Ishikawa (cell line): ENCODE data around the gene RRAS2.

Experiments used
- EP300 ChIP-seq: IDR thresholded peaks from 2 replicates; pipeline ENCODE4 v1.6.1; 2012; ENCODE audit warnings: borderline replicate concordance
- FOXM1 ChIP-seq: IDR thresholded peaks from 2 replicates; pipeline ENCODE4 v1.6.1; 2012; ENCODE audit warnings: low read depth, borderline replicate concordance
- NFIC ChIP-seq: IDR thresholded peaks from 2 replicates; pipeline ENCODE4 v1.6.1; 2012
- RAD21 ChIP-seq: IDR thresholded peaks from 2 replicates; pipeline ENCODE4 v1.6.1; 2012; ENCODE audit warnings: low read depth
- TAF1 ChIP-seq: IDR thresholded peaks from 2 replicates; pipeline ENCODE4 v1.6.1; 2012; ENCODE audit warnings: low read depth, mild to moderate bottlenecking
- TCF12 ChIP-seq: IDR thresholded peaks from 2 replicates; pipeline ENCODE4 v1.6.1; 2012; ENCODE audit warnings: low read depth
- TEAD4 ChIP-seq: IDR thresholded peaks from 2 replicates; pipeline ENCODE4 v1.6.1; 2012
- USF1 ChIP-seq: IDR thresholded peaks from 2 replicates; pipeline ENCODE4 v1.6.1; 2012
- YY1 ChIP-seq: IDR thresholded peaks from 2 replicates; pipeline ENCODE4 v1.6.1; 2012; ENCODE audit warnings: low read depth
- TF ChIP-seq, protein P1 (sequence below): IDR thresholded peaks from 2 replicates; pipeline ENCODE4 v1.6.1; 2012

- no peak for TF ChIP-seq YY1
- no peak for TF ChIP-seq USF1
- no peak for TF ChIP-seq TAF1
- TF ChIP-seq NFIC = no peak
- no peak for TF ChIP-seq EP300
- TF ChIP-seq, protein P1, sequence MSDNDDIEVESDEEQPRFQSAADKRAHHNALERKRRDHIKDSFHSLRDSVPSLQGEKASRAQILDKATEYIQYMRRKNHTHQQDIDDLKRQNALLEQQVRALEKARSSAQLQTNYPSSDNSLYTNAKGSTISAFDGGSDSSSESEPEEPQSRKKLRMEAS = no peak
- TF ChIP-seq RAD21 = no peak
- TF ChIP-seq FOXM1 = no peak
- no peak for TF ChIP-seq TEAD4
- TF ChIP-seq TCF12 = no peak
Measured at GRCh38 chr11:14229472-14229871, 129.5 kb downstream of the RRAS2 start.
